DOHH2 (cell line): ENCODE measurements around the gene DUOXA1.

ENCODE experiments used
- CTCF ChIP-seq: fragments of 200-600 bp; sonication (generic); IDR thresholded peaks from one replicate; pipeline ENCODE4 v1.5.1; 2014; ENCODE audit warnings: antibody characterized with exemption, mild to moderate bottlenecking, low read depth, low read length; ENCODE audit not compliant: poor library complexity, severe bottlenecking
- EZH2phosphoT487 ChIP-seq: fragments of 200-600 bp; sonication (generic); IDR thresholded peaks from 2 replicates; pipeline ENCODE4 v1.6.1; 2017; ENCODE audit warnings: borderline replicate concordance, mild to moderate bottlenecking, antibody characterized with exemption, low read length, moderate library complexity, mixed read lengths

DNA sequence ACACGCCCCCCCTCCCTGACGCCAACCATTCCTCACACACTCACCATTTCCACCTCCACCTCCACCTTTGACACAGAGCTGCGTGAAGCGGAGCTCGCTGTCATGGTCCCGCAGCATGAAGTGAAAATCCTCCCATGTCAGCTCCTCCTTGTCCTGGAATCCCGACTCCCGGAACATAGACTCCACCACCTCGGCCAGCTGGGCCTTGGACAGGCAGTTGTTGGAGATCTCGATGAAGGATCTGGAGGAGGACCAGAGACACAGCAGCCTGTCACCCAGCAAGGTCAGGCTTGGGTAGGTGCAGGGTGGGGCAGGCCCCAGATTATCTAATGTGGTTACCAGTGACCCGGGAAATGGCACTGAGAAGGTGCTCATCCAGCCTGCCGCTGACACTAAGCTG, 27.9 kb downstream of the DUOXA1 start:
- TF ChIP-seq CTCF = no peak
- TF ChIP-seq EZH2phosphoT487 = no peak
